GM23338 (cell line): ENCODE data around the gene ZNF358. TPM values are rescaled to one million over a fixed set of nuclear protein-coding genes. Genes with fewer than 3 reads are reported as not detected.
A peak's percentile ranks its signal among the peaks of the same experiment; 100 is the strongest.

Experiments
- ATAC-seq: fragments of 200-7000 bp; cut with Tn5 transposase; 3 replicates; pipeline ENCODE4 v1.9.1; 2020
- DNase-seq: peaks from one replicate; pipeline ENCODE4 v3.0.0-alpha.2; 2015; ENCODE audit warnings: low spot score
- H2AFZ ChIP-seq: fragments of 200-600 bp; sonication (generic); 2 replicates; pipeline ENCODE4 v1.8.0; 2016; ENCODE audit warnings: antibody characterized with exemption, mild to moderate bottlenecking, moderate library complexity
- H3F3A ChIP-seq: fragments of 200-600 bp; sonication (generic); replicated peaks from 2 replicates; pipeline ENCODE4 v1.8.0; 2017; ENCODE audit warnings: antibody characterized with exemption, mixed run types, low read depth
- H3K27ac ChIP-seq: fragments of 200-600 bp; sonication (generic); 2 replicates; pipeline ENCODE4 v1.6.1; 2016; ENCODE audit warnings: low read depth
- H3K27me3 ChIP-seq: fragments of 200-600 bp; sonication (generic); 2 replicates; pipeline ENCODE4 v1.8.0; 2016; ENCODE audit warnings: mild to moderate bottlenecking, mixed run types, moderate library complexity; ENCODE audit not compliant: insufficient read depth
- H3K36me3 ChIP-seq: fragments of 200-600 bp; sonication (generic); 2 replicates; pipeline ENCODE4 v1.8.0; 2016; ENCODE audit warnings: mild to moderate bottlenecking; ENCODE audit not compliant: insufficient read depth
- H3K4me1 ChIP-seq: fragments of 200-600 bp; sonication (generic); 2 replicates; pipeline ENCODE4 v1.8.0; 2016; ENCODE audit warnings: mild to moderate bottlenecking, moderate library complexity; ENCODE audit not compliant: insufficient read depth
- H3K4me2 ChIP-seq: fragments of 200-600 bp; sonication (generic); 2 replicates; pipeline ENCODE4 v1.7.1; 2017; ENCODE audit warnings: mixed run types
- H3K4me3 ChIP-seq: fragments of 200-600 bp; sonication (generic); 2 replicates; pipeline ENCODE4 v1.6.1; 2016; ENCODE audit warnings: mixed run types
- H3K79me2 ChIP-seq: fragments of 200-600 bp; sonication (generic); replicated peaks from 2 replicates; pipeline ENCODE4 v1.8.0; 2017; ENCODE audit warnings: mild to moderate bottlenecking; ENCODE audit not compliant: insufficient read depth
- H3K9me2 ChIP-seq: fragments of 200-600 bp; sonication (generic); 2 replicates; pipeline ENCODE4 v1.8.0; 2017; ENCODE audit not compliant: insufficient read depth
- H4K20me1 ChIP-seq: fragments of 200-600 bp; sonication (generic); replicated peaks from 2 replicates; pipeline ENCODE4 v1.8.0; 2017; ENCODE audit warnings: mild to moderate bottlenecking; ENCODE audit not compliant: insufficient read depth
- H3K27ac Mint-ChIP-seq: 2 replicates; pipeline ENCODE4 v1.8.0; 2020; ENCODE audit warnings: inconsistent platforms, mild to moderate bottlenecking, moderate library complexity, mixed read lengths
- H3K27me3 Mint-ChIP-seq: 3 replicates; pipeline ENCODE4 v1.8.0; 2022; ENCODE audit warnings: low read depth, mild to moderate bottlenecking, moderate library complexity, mixed read lengths, inconsistent platforms; ENCODE audit not compliant: insufficient read depth, poor library complexity
- H3K36me3 Mint-ChIP-seq: 3 replicates; pipeline ENCODE4 v1.8.0; 2021; ENCODE audit warnings: low read depth, mild to moderate bottlenecking, inconsistent platforms, moderate library complexity, mixed read lengths
- H3K4me1 Mint-ChIP-seq: 3 replicates; pipeline ENCODE4 v1.8.0; 2020; ENCODE audit warnings: mild to moderate bottlenecking, inconsistent platforms, mixed read lengths
- H3K4me3 Mint-ChIP-seq: 3 replicates; pipeline ENCODE4 v1.8.0; 2021; ENCODE audit warnings: moderate library complexity, mild to moderate bottlenecking, inconsistent platforms, mixed read lengths
- H3K9me3 Mint-ChIP-seq: 3 replicates; pipeline ENCODE4 v1.8.0; 2020; ENCODE audit warnings: moderate library complexity, mild to moderate bottlenecking, inconsistent platforms, mixed read lengths
- CREB1 ChIP-seq: fragments of 250-450 bp; sonication (Bioruptor Pico); IDR thresholded peaks from 2 replicates; pipeline ENCODE4 v1.5.0; 2020; ENCODE audit warnings: low read depth, mild to moderate bottlenecking, moderate library complexity
- JUNB ChIP-seq: IDR thresholded peaks from one replicate; pipeline ENCODE4 v1.6.1; 2016; ENCODE audit warnings: antibody characterized with exemption; ENCODE audit not compliant: unreplicated experiment
- POLR2AphosphoS5 ChIP-seq: IDR thresholded peaks from 2 replicates; pipeline ENCODE4 v1.6.1; 2016; ENCODE audit warnings: antibody characterized with exemption, low read depth
- REST ChIP-seq: IDR thresholded peaks from one replicate; pipeline ENCODE4 v1.6.1; 2018; ENCODE audit warnings: antibody characterized with exemption; ENCODE audit not compliant: unreplicated experiment
- ZNF114 ChIP-seq: fragments of 250-450 bp; sonication (Bioruptor Pico); IDR thresholded peaks from 2 replicates; pipeline ENCODE4 v1.5.0; 2020; ENCODE audit warnings: mild to moderate bottlenecking, moderate library complexity
- ZNF331 ChIP-seq: fragments of 250-450 bp; sonication (Bioruptor Pico); IDR thresholded peaks from 2 replicates; pipeline ENCODE4 v1.5.0; 2020; ENCODE audit warnings: low read depth, mild to moderate bottlenecking, moderate library complexity
- polyA plus RNA-seq: library from polyadenylated mRNA; unstranded; fragments of >200 nt; fragmentation: Nextera tagmentation; extraction: Ambion mirVana; gene quantifications from 2 replicates; pipeline ENCODE4 v1.2.1, GENCODE V29; 2016
- total RNA-seq: library from RNA; depleted of rRNA; stranded (reverse); fragments of >200 nt; shearing (Covaris generic); gene quantifications from 2 replicates; pipeline ENCODE4 v1.2.3, GENCODE V29; 2014
- TF ChIP-seq, protein P1 (sequence below), 2 experiments: fragments of 200-600 bp in 1 of 2; sonication (generic) in 1 of 2; conservative IDR thresholded peaks; 2 replicates each; pipeline versions ENCODE4 v1.5.1 to v1.6.1; 2016 to 2017; ENCODE audit warnings: antibody characterized with exemption in 2 of 2, low read depth in 2 of 2, mild to moderate bottlenecking in 2 of 2, moderate library complexity in 1 of 2

ZNF358 gene
- total and polyA plus RNA-seq, 2 experiments from 2014 or later = 23.8 to 52.9 TPM

DNA sequence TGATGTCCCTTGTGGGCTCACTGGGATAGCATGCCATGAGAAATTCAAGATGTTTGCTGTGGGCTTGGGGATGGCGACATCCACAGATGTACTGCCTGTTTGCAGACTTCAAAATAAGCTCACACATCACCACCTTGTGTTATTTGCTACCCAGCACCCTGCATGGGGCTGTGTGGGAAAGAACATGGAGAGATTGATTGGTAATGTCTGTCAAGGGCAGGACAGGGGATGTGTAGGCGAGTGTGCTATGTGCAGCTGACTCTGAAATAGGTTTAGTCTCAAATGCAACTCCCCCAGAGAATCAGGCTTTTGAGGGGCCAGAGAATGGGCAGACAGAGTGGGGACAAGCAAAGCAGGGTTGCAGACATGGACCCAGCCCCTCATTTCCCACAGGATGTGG lies 44.4 kb downstream of the ZNF358 start (continued):
- TF ChIP-seq REST = no peak

GRCh38 chr19:7561325-7561724 lies 45.4 kb downstream of the ZNF358 start:
- Mint-ChIP-seq H3K27ac (no peak overlapping the region), H3K36me3 (peaks cover 35% of the 10 kb centered on the region), H3K4me3 (no peak overlapping the region), H3K4me1 (no peaks in the 10 kb centered on the region), H3K27me3 (peaks cover 7% of the 10 kb centered on the region), H3K9me3 (no peaks in the 10 kb centered on the region; the same call in 2 of the 3 replicates)
- Histone ChIP-seq H3K36me3 (peaks cover 8% of the 10 kb centered on the region; the same call in 1 of the 2 replicates), H3K4me2 (no peak overlapping the region), H3K79me2 (no peaks in the 10 kb centered on the region), H3K27me3 (no peaks in the 10 kb centered on the region), H3K4me3 (no peak overlapping the region), H2AFZ (no peak overlapping the region), H4K20me1 (no peaks in the 10 kb centered on the region; the same call in 1 of the 2 replicates), H3K9me2 (no peaks in the 10 kb centered on the region), H3K4me1 (no peaks in the 10 kb centered on the region), H3K27ac (no peak overlapping the region), H3F3A (no peaks in the 10 kb centered on the region)
- no peak for DNase-seq
- TF ChIP-seq JUNB = no peak
- no peak for ATAC-seq

GRCh38 chr19:7562646-7563393 lies 46.9 kb downstream of the ZNF358 start:
- no peaks in the 10 kb centered on the region; the same call in 2 of the 3 replicates for H3K9me3 Mint-ChIP-seq
- peak; percentile 38 for DNase-seq

More at GRCh38 chr19:7562646-7563393, 46.9 kb downstream of the ZNF358 start:
- TF ChIP-seq POLR2AphosphoS5 (no peak), ZNF114 (CRISPR knock-in tag) (0 out of 2 replicates have a peak, but pooled peaks have one; percentile 32), ZNF331 (CRISPR knock-in tag) (0 out of 2 replicates have a peak, but pooled peaks have one; percentile 38), REST (peak; percentile 99), CREB1 (CRISPR knock-in tag) (peak; percentile 39; the same call in 1 of the 2 replicates), JUNB (no peak)
- TF ChIP-seq, protein P1, sequence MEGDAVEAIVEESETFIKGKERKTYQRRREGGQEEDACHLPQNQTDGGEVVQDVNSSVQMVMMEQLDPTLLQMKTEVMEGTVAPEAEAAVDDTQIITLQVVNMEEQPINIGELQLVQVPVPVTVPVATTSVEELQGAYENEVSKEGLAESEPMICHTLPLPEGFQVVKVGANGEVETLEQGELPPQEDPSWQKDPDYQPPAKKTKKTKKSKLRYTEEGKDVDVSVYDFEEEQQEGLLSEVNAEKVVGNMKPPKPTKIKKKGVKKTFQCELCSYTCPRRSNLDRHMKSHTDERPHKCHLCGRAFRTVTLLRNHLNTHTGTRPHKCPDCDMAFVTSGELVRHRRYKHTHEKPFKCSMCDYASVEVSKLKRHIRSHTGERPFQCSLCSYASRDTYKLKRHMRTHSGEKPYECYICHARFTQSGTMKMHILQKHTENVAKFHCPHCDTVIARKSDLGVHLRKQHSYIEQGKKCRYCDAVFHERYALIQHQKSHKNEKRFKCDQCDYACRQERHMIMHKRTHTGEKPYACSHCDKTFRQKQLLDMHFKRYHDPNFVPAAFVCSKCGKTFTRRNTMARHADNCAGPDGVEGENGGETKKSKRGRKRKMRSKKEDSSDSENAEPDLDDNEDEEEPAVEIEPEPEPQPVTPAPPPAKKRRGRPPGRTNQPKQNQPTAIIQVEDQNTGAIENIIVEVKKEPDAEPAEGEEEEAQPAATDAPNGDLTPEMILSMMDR (conservative IDR thresholded peaks at IDR 0.05; ENCODE audit: low read depth in 2 of 2) = no peak
- ATAC-seq = peak; percentile 48; the same call in 2 of the 3 replicates
- H4K20me1 ChIP-seq = no peaks in the 10 kb centered on the region; the same call in 1 of the 2 replicates
- peaks cover 8% of the 10 kb centered on the region; the same call in 1 of the 2 replicates for H3K36me3 ChIP-seq
- H3K9me2 ChIP-seq = no peaks in the 10 kb centered on the region
- no peak overlapping the region for H3K4me2 ChIP-seq
- no peaks in the 10 kb centered on the region for H3K4me1 ChIP-seq
- Mint-ChIP-seq H3K4me3 (no peak overlapping the region), H3K27ac (no peak overlapping the region), H3K27me3 (peaks cover 7% of the 10 kb centered on the region), H3K4me1 (no peaks in the 10 kb centered on the region), H3K36me3 (peaks cover 23% of the 10 kb centered on the region)
- no peak overlapping the region for H2AFZ ChIP-seq
- H3K79me2 ChIP-seq = no peaks in the 10 kb centered on the region
- H3F3A ChIP-seq = no peaks in the 10 kb centered on the region
- H3K27me3 ChIP-seq = no peaks in the 10 kb centered on the region
- no peak overlapping the region for H3K4me3 ChIP-seq
- H3K27ac ChIP-seq = no peak overlapping the region
